ENCODE results near the gene PALLD.
"Not testable (repeated sequence)": the region's sequence is repeated elsewhere in the genome, so short reads cannot be mapped to it uniquely, and the experiment has no call there.

Gene PALLD

GRCh38 chr4:168803732-168804131, 306.9 kb downstream of the PALLD start:
- no peak for DNase-seq

GRCh38 chr4:168804146-168804545, 307.3 kb downstream of the PALLD start:
- DNase-seq: no peak

- no peak for DNase-seq
Measured at GRCh38 chr4:168805341-168805740, 308.5 kb downstream of the PALLD start.

- not testable (repeated sequence) for DNase-seq
Measured at GRCh38 chr4:168806247-168806646, 309.4 kb downstream of the PALLD start.

- DNase-seq: no peak
Measured at GRCh38 chr4:168811207-168811606, 314.4 kb downstream of the PALLD start.

GRCh38 chr4:168811786-168812651, 315.2 kb downstream of the PALLD start:
- DNase-seq: no peak

GRCh38 chr4:168812806-168813205, 316.0 kb downstream of the PALLD start:
- no peak for DNase-seq

- DNase-seq: no peak
Measured at GRCh38 chr4:168813890-168814289, 317.0 kb downstream of the PALLD start.

- DNase-seq: no peak
Measured at GRCh38 chr4:168815379-168816345, 318.8 kb downstream of the PALLD start.

- no peak for DNase-seq
Measured at GRCh38 chr4:168817370-168817769, 320.5 kb downstream of the PALLD start.

GRCh38 chr4:168822481-168822880, 325.6 kb downstream of the PALLD start:
- DNase-seq: no peak

- DNase-seq: no peak
Measured at GRCh38 chr4:168825975-168826374, 329.1 kb downstream of the PALLD start.

- DNase-seq: no peak
Measured at GRCh38 chr4:168826620-168827019, 329.8 kb downstream of the PALLD start.

- no peak for DNase-seq
Measured at GRCh38 chr4:168830777-168831512, 334.1 kb downstream of the PALLD start.

- DNase-seq: no peak
Measured at GRCh38 chr4:168831585-168831918, 334.7 kb downstream of the PALLD start.

- peak; percentile 45 for DNase-seq
Measured at GRCh38 chr4:168831919-168832762, 335.3 kb downstream of the PALLD start.

- no peak for DNase-seq
Measured at GRCh38 chr4:168832763-168833575, 336.1 kb downstream of the PALLD start.

- DNase-seq: no peak
Measured at GRCh38 chr4:168833881-168834280, 337.0 kb downstream of the PALLD start.

GRCh38 chr4:168835880-168836454, 339.1 kb downstream of the PALLD start:
- no peak for DNase-seq

GRCh38 chr4:168836490-168836889, 339.6 kb downstream of the PALLD start:
- DNase-seq: no peak

- no peak for DNase-seq
Measured at GRCh38 chr4:168837922-168838321, 341.1 kb downstream of the PALLD start.
